ENCODE measurements around the gene ITPKC. TPM values are rescaled to one million over a fixed set of nuclear protein-coding genes. Genes with fewer than 3 reads are reported as not detected.

Gene ITPKC
- total and polyA plus RNA-seq, 2 of the 13 experiments (the other 11 are each of a cell fraction or from before 2014, with no cell fraction given), result 6.9 to 11.2 TPM

GRCh38 chr19:40690693-40691420 is 26.1 kb upstream of the ITPKC start (continued):
- TF ChIP-seq ZBED4 (CRISPR knock-in tag; IDR thresholded peaks at IDR 0.05; ENCODE audit: borderline replicate concordance) (no peak), TFE3 (CRISPR knock-in tag; IDR thresholded peaks at IDR 0.05) (no peak), LCORL (IDR thresholded peaks at IDR 0.05) (no peak), LCORL (CRISPR knock-in tag; IDR thresholded peaks at IDR 0.05) (no peak), SMC3 (IDR thresholded peaks at IDR 0.05; ENCODE audit: low read length) (no peak), ZNF546 (CRISPR knock-in tag; conservative IDR thresholded peaks at IDR 0.05) (no peak), PITX1 (CRISPR knock-in tag; IDR thresholded peaks at IDR 0.05) (no peak), ZNF292 (CRISPR knock-in tag; IDR thresholded peaks at IDR 0.05; ENCODE audit: borderline replicate concordance, low read depth) (no peak), TBL1XR1 (IDR thresholded peaks at IDR 0.05; ENCODE audit: borderline replicate concordance, low read length, partially characterized antibody) (no peak)

Measured in HepG2 (cell line).